GM19463 (cell line): ENCODE measurements around the gene FTO.

Experiments used
- ATAC-seq: cut with Tn5 transposase; IDR thresholded peaks from one replicate; pipeline ENCODE4 v1.9.1; 2021; ENCODE audit warnings: mild to moderate bottlenecking, moderate library complexity; ENCODE audit not compliant: unreplicated experiment

The FTO gene

DNA sequence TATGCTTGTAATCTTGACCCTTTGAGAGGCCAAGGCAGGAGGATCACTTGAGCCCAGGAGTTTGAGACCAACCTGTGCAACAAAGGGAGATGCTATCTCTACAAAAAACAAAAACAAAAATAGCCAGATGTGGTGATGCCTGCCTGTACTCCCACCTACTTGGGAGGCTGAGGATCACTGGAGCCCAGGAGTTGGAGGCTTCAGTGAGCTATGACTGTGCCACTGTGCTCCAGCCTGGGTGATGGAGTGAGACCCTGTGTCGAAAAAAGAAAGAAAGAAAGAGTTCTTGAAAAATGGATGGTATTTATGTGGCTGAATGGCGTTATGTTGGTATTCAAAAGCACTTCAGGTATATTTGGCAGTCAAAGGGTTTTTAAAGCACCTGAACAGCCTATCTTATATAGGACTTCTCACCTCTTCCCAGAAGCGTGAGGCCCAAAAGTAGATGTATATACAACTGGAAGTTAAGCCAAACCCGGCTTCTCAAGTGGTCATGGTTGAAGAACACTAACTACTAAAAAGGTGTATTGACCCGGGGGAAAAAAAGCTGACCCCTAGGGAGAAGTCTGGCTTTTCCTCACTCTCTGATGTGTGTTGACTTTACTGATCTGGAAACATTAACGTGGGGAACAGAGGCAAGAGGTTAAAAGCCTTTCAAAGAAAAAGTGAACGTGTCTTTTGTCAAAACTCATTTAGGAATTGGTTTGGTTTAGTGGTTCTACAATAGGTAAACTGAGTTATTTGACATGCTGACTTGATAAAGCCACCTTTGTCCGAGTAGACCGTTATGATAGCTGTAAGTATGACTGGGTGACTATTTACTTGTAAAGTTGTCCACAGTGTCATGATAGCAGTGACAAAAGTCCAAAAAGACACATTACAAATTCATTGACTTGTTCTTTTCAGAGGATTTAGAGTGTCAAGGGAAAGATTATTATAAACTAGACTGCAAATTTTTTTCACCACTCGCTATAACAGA is 399.2 kb downstream of the FTO start:
- ATAC-seq = no peak

DNA sequence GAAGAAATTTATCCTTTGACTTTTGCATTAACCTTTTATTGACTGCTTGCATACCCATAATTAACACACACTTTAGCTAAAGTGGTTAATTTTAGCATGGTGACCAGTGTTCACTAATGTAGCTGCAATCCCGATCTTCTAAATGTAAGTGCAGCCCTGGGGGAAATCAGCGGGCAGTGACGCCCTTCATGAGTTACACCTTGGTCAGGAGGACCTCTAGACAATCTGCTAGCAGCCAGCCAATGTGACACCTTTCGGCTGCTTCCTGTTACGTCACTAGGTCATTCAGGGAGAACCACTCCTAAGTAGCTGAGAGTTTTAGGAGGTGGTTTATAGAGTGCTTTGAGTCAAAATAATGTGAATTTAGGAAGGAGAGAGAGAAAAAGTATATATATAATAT is 402.1 kb downstream of the FTO start:
- no peak for ATAC-seq

DNA sequence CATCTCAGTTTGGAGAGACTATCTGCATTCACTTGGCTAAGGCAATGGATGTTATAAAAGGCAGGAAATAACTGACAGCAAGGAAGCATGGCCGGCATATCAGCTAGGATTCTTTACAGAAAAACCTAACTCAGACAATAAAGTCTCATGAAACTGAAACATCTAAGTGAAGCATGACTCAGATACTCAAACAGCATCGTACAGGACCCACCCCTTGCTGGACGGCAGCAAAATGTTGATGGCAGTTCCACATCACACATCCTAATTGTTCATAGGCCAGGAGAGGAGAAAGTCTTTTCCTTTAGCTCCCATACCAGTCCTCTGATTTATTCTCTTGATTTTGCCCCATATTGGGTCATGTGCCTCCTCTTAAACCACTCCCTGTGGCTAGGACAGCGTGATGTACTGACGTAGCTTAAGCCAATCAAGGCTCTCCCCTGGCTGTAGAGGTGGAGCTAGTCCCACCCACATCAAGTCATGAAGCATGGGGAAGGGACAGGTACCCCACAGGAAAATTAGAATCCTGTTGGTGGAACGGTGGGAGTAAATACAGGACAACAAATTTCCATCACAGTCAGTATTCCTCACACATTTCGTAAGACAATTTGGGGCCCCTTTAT is 403.7 kb downstream of the FTO start:
- no peak for ATAC-seq

DNA sequence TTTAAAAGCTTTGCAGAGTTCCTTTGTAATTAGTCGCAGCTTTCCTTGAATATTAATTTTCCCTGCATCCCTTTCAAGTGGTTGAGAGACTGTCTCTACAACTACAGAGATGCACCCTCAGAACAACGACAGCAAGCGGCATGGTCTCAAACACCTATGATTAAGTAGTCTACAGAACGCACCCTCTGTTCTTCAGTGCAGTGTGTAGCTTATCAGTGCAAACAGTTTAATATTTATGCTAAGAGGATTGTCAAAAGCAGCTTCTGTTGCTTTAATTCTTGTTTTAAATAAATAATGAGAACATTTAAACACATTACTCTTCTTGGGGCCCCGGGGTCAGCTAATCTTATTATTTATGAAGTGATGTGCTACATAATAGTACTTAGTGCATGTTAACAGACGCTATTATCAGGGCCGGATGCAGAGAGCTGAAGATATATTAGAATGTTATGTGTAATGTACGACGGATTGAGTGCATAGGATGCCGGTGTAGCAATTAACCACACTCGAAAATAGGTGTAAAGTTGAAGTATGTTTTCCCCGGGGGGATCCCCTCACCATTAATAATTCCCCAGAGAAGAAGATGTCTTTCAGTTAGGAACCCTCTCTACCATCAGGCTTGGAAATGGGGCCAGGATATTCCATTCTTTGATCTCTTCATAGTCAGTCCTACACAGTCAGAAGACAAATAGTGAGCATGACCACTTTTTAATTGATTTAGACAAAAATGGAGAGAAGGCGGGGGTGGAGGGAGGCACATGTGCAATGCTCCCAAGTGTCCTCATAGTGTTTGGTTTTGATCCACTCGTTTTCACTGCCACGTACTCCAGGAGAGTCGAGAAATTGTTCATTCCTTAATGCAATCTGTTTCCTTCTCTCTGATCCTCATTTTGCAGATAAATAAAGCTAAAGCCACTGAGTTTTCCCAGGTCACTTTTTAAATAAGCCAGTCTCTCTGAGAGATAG is 406.3 kb downstream of the FTO start:
- no peak for ATAC-seq

DNA sequence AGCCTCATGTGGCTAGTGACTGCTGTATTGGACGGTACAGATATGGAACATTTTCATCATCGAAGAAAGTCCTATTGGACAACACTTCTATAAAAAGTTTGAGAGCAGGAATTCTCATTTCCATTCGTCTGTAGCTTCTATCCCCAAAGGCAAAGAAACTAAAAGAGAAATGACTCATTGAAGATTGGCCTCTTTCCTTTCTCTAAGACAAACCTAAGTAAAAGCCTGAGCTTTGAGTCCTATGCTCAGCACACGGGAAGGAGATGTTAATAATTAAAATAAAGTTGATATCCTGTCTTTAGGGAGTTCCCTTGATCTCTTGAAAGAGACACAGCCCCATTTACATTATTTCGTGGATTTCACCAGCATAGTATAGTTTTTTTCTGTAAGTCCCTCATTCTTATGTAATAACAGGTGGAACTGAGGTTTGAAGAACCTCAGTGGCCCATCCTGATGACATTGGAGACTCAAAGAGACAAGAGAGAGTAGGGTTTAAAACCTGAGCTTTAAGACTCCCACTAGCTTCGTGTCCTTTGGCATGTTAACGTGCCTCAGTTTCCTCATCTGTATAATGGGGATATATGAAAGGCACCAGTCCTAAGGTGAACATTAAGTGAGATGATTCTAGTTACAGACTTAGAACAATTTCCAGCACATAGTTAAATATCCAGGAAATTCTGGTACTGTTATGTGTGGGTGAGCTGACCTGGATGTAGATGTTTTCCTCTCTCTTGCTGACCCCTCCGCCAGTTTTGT is 408.7 kb downstream of the FTO start:
- no peak for ATAC-seq

DNA sequence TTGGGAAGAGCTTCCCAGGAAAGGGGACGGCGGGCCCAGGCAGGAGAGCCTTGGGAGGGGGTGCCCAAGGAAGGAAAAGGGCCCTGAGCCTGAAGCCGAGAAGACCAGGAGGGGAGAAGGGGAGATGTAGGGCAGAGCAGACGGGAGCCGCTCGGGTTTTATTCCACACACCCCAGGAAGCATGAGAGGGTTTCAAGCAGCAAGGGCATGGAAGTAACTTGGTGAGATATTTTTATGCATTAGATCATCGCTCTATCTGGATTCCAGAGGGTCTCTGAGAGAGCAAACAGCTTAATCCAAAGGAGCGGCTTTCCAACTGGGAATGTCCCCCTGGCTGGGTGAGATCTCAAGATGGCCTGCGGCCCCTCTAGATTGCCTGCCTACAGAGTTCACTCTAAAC is 411.6 kb downstream of the FTO start:
- no peak for ATAC-seq

DNA sequence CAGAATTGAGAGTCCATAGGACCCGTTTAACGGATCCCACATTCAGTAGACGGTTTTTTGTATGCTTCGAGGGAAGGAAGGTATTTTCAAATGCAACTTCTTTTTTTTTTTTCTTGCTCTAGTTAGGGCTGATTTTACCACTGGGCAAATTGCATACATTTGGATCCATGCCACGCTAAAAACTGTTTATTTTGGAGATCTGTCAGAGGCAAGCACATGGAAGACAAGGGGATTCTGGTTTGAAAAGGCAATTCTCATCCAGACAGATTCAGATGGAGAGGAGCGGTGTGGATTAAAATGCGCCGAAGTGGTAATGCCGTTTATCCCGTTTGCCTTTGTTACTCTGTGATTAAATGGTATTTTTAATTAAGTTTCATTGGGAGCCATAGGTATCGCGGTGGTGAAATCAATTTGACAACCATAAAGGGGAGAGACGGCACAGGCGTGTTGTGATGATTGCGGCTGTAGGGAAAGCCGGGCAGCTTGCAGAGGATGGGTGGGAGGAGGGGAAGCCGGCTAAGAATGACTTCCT is 412.2 kb downstream of the FTO start:
- no peak for ATAC-seq

DNA sequence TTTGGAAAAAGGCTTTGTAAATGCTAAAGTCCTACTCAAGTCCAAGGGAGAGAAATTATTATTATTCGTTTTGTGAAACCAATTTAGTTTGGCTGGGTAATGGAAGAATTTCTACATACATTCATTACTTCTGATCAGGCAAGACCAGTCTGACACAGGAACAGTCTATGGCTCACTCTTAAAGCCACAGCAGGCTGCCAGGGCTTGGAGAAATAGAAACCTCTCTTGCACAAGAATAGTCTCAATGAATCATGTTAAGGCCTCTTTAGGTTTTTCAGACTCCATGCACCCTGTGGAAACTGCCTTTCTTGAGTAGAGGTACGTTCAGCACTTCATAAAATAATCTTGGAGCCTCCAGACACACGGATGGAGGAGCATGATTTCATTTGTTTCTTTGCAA is 414.9 kb downstream of the FTO start:
- ATAC-seq = no peak

DNA sequence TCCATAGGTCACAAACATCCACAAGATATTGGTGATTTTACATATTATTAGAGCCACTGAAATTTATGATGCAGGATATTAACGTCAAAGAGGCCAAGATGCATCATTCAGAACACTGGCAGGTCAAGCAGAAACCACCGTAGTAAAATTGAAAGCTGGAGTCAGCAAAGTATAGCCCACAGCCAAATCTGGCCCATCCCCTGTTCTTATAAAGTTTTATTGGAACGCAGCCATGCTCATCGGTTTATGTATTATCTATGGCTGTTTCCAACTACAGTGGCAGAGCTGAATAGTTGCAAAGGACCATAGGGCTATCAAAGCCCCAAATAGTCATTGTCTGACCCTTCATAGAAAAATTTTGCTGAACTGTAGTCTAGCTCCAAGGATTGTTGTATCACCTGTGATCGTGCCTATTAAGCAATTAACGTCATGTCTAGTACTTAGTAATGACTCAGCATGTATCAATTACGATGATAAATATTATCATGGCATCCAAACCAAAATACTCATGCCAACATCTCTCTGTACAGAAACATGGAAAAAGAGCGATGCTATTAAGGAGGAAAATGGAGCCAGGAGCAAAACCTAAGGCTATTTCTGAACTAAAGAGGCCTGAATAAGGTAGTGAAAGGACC is 417.0 kb downstream of the FTO start:
- ATAC-seq = no peak

DNA sequence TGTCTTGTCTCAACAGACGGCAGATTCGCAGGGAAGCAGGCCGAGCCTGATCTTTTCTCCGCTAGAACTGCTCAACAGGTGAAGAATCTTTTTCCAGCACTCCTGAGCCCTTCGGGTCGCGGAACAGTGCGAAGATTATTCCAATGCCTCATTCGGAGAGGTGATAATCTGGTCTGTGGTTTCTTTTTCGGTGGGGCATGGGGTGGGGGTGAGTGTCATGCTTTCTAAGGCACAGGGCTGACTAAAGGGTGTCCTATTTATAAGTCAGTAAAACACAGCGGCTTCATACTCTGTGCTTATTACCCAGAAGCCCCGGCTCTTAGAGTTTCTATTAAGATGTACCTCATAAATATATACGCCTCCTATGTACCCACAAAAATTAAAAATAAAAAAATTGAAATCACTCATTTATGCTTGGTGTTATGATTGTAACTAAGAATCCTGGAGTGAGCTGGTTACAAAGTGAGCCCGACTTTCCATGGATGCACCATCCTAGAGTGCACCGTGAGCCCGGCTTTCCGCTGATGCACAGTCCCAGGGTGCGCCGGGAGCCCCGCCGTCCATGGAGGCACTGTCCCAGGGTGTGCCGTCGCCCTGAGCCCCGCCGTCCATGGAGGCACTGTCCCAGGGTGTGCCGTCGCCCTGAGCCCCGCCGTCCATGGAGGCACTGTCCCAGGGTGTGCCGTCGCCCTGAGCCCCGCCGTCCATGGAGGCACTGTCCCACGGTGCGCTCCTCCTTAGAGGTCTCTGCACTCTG is 417.8 kb downstream of the FTO start:
- ATAC-seq = no peak

DNA sequence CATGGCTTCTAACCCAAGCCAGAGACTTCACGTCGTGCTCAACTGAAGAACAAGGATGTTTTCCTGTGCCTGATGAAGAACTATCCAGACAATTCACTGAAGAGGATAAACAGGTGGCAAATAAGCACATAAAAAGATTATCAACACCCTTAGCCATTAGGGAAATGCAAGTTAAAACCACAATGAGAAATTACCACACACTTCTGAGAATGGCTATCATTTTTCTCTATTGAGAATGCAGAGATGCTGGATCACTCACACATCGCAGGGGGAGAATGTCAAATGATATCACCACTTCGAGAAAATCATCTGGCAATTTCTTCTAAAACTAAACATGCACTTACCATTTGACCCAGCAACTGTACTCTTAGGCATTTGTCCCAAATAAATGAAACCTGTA is 419.8 kb downstream of the FTO start:
- no peak for ATAC-seq

DNA sequence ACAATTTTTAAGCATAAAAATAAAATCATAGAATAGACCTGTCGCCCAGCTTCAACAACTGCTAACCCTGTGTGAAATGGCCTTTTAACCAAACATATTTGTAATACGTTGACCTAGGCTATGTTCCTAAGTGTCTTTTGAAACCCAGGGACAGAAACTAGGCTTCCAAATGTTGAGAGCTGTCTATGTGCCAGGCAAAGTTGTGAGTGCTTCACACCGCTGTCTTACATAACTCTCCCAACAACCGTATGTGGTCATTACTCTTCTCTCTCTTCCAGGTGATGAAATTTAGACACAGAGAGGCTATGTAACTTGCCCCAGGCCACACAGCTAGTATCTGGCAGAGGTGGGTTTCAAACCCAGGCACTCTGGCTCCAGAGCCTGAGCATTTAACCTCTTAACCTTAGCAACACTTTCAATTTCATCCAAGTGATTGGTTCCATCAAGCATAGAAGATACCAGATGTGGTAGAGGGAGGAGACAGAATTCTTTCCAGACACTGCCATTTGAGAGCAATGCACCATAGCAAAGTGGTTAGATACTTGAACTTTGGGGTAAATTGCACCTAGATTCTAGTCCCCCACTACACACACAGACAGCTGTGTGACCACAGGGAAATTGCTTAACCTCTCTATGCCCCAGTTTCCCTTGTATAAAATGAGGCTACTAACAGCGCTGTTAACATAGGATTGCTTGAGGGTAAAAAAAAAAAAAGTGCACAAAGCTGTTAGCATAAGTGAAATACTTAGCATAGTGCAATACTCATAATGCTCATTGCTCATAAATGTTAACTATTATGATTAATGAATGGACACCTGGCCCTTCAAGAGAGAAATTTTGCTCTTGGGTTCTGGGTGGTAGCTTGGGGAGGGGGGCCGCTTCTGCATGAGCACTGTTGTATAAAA is 422.0 kb downstream of the FTO start:
- no peak for ATAC-seq

DNA sequence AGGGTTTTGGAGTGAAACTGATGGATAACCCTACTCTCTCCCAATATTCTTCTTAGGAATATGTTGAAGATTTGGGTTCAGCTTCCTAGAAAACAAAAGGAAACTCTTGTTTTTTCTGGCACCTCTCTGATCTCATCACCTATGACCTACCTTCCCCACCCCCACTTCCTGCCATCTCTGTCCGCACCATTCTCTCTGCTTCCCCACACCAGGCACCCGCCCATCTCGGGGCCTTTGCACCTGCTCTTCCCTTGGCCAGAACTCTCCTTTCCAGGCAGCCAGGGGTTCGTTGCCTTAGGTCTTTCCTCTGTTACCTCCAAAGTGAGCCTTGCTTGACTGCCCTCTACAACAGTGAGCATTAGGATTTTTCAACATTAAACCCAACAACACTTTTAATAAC is 423.0 kb downstream of the FTO start:
- no peak for ATAC-seq

DNA sequence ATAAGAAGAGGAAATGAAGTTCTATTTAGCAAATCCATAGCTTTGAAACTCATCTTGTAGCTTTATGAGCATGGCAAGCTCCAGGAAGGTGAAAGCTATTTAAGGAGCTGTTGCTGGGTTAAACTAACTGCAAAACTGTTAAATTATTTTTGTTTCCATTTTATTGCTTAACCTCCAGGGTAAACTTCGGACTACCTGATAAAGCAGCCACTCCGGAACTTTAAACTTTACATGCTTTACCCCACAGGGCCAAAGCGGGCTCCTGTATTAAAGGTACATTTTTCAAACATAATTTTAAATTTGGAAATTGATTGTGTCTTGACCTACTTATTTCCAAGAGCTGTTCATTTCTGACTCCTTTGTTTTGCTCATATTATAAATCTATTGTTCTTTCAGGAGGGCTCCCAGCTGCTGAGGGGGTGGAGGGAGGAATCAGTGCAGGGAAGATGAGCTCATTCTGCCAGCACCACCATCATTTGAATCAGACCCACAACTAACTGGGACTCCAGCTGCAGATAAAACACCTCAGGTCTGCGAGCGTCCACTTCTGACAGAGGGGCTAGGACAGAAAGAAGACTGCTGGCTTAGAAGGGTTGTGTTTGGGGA is 424.8 kb downstream of the FTO start:
- no peak for ATAC-seq

DNA sequence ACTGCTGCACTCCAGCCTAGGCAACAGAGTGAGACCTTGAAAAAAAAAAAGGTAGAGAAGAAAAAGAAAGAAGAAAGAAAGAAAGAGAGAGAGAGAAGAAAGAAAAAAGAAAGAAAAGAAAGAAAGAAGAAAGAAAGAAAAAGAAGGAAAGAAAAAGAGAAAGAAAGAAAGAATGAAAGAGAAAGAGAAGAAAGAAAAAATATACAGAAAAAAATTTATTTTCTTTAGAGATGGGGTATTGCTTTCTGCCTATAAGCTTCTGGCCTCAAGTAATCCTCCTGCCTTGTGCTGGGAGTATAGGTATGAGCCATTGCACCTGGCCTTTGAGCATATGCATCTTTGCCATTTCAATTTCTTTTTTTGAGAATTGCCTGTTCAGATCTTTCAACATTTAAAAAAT is 425.9 kb downstream of the FTO start:
- no peak for ATAC-seq

DNA sequence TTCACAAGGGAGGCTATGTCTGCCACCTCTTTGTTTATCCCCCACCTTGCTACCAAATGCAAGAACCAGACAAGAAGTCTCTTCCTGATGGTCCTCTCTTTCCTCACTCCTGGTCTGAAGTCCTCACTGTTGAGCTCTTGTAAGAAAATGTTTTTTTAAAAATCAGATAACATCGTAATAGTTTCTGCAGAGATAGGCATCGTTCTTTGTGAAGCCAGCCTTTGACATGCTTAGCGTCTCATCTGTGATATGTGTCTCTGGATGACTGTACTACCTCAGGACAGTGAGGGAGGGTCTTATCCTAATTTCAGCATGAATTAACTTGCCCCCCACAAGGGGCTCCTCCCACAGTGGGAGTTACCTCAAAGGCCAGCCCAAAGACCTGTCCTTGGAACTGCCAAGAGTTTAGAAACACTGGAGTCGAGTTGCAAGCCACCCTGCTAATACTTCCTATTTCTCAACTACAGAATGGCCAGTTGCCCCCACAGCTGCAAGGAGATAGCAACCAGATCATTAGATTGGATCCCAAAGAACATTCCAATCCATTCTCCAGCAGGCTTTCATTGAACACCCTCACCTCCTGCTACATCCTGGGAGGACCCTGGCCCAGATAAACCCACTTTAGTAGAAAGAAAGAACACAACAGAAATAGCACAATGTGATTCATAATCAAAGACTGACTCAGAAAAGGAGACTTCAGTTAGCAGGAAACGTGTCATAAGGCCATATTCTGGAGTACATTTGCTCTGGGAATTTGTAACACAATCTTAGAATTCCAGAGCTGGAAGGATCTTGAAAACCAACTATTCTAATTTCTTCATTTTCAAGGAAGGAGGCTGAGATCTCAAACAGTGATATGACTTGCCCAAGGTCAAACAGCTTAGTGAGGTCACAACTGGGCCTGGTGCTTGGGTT is 431.7 kb downstream of the FTO start:
- ATAC-seq = no peak

DNA sequence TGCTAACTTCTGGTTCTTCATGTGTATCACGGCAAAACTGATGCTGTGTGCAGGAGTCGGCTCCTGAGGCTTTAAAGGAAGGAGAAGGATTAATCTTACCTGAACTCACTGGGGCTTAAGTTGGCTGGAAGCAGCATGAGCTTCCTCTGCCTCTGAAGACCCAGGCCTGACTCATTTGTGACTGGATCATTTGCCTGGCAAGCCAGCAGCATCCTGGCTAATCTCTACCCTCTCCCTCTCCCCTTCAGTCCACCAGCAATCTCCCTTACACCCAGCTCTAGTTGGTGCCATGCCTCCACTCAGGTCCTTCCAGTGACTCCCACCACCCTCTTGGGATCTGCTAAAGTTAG is 432.3 kb downstream of the FTO start:
- no peak for ATAC-seq
